Lung microvascular endothelial cell (primary cell): ENCODE data around the gene CS. TPM values are rescaled to one million over a fixed set of nuclear protein-coding genes. Genes with fewer than 3 reads are reported as not detected.
A peak's percentile ranks its signal among the peaks of the same experiment; 100 is the strongest.

Source experiments
- DNase-seq, 2 donors: peaks; one replicate each; pipeline versions ENCODE4 v3.0.0 to v3.0.0-alpha.2; 2010; ENCODE audit warnings: low read depth in 2 of 2
- total RNA-seq: library from RNA; depleted of rRNA; stranded (reverse); fragments of >200 nt; gene quantifications from 2 replicates; pipeline ENCODE4 v1.2.1, GENCODE V29; 2014

CS gene
- total RNA-seq, 1 donor from 2014 or later = 75.6 TPM

- no peak for DNase-seq
Observed at GRCh38 chr12:56252649-56253048, 47.5 kb downstream of the CS start.

GRCh38 chr12:56248711-56249110, 51.4 kb downstream of the CS start:
- no peak for DNase-seq

GRCh38 chr12:56247923-56248322, 52.2 kb downstream of the CS start:
- DNase-seq = no peak

GRCh38 chr12:56244494-56244893, 55.6 kb downstream of the CS start:
- no peak for DNase-seq

- DNase-seq = no peak
Observed at GRCh38 chr12:56243731-56244181, 56.4 kb downstream of the CS start.

GRCh38 chr12:56242986-56243385, 57.1 kb downstream of the CS start:
- no peak for DNase-seq

- DNase-seq = no peak
Observed at GRCh38 chr12:56241424-56242303, 58.5 kb downstream of the CS start.

GRCh38 chr12:56237552-56237951, 62.6 kb downstream of the CS start:
- DNase-seq = no peak

GRCh38 chr12:56236985-56237384, 63.1 kb downstream of the CS start:
- no peak for DNase-seq

- DNase-seq = no peak
Observed at GRCh38 chr12:56236091-56236490, 64.0 kb downstream of the CS start.

- no peak for DNase-seq
Observed at GRCh38 chr12:56234746-56235436, 65.2 kb downstream of the CS start.

- DNase-seq = no peak
Observed at GRCh38 chr12:56231184-56231582, 68.9 kb downstream of the CS start.

GRCh38 chr12:56230432-56231183, 69.5 kb downstream of the CS start:
- DNase-seq = no peak

- no peak for DNase-seq
Observed at GRCh38 chr12:56229916-56230431, 70.2 kb downstream of the CS start, which contains the start of gene SLC39A5. Gene SLC39A5 (plus strand): TSS chr12:56230051. CDS start chr12:56231275, 1,224 bp downstream.

GRCh38 chr12:56229082-56229481, 71.0 kb downstream of the CS start:
- no peak for DNase-seq

GRCh38 chr12:56224954-56225353, 75.2 kb downstream of the CS start:
- DNase-seq = no peak

- DNase-seq = peak; percentile 95 to 99
Observed at GRCh38 chr12:56224102-56224701, 75.9 kb downstream of the CS start, which contains the start of gene NABP2. Gene NABP2 (plus strand): TSS chr12:56224342. CDS start chr12:56224857, 515 bp downstream.

GRCh38 chr12:56223571-56224101, 76.5 kb downstream of the CS start:
- DNase-seq = no peak

- DNase-seq = no peak
Observed at GRCh38 chr12:56222531-56222895, 77.6 kb downstream of the CS start.

GRCh38 chr12:56221757-56222530, 78.2 kb downstream of the CS start, which contains the start of gene RNF41:
Gene RNF41 (minus strand): TSS chr12:56221922. CDS start chr12:56214047, 7,875 bp downstream.
- DNase-seq = peak; percentile 92 to 99
